Astrocyte (in vitro differentiated cells and primary cell): Measurements from ENCODE around the gene CD79A.

Experiments
- EZH2 ChIP-seq: IDR thresholded peaks from 2 replicates; pipeline ENCODE4 v1.6.1; 2012; ENCODE audit warnings: mild to moderate bottlenecking, low read length, inconsistent platforms; ENCODE audit not compliant: insufficient read depth
- TF ChIP-seq, protein P1 (sequence below): IDR thresholded peaks from 2 replicates; pipeline ENCODE4 v1.5.1; 2011; ENCODE audit warnings: low read depth, mild to moderate bottlenecking, inconsistent platforms, low read length, moderate library complexity; ENCODE audit not compliant: insufficient read depth

DNA sequence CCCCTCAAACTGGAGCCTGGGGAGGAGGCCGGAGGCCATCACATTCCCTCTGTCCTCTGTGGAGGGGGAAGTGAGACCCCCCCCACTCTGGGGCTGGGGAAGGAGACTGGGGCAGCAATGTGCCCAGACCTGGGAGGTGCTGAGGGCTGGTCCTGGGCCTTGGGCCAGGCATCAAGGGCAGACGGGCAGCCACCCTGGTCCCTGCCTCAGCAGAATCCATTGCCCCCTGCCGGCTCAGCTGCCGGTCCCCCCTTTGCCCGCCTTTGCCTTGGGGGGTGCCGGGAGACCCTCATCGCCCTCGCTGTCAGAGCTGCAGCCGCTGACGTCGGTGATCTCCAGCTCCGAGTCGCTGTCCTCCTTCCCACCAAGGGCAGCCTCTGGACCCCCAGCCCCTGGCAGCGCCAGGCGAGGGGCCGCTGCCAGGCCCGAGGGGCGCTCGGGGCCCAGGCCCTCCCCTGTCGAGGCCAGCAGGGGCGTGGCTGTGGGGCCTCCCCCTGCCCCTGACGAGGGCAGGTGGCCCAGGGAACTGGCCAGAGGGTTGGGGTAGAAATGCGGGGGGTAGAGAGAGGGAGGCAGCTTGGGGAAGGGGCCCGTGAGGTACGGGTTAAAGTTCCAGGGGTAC is 31.0 kb downstream of the CD79A start:
- TF ChIP-seq, protein P1, sequence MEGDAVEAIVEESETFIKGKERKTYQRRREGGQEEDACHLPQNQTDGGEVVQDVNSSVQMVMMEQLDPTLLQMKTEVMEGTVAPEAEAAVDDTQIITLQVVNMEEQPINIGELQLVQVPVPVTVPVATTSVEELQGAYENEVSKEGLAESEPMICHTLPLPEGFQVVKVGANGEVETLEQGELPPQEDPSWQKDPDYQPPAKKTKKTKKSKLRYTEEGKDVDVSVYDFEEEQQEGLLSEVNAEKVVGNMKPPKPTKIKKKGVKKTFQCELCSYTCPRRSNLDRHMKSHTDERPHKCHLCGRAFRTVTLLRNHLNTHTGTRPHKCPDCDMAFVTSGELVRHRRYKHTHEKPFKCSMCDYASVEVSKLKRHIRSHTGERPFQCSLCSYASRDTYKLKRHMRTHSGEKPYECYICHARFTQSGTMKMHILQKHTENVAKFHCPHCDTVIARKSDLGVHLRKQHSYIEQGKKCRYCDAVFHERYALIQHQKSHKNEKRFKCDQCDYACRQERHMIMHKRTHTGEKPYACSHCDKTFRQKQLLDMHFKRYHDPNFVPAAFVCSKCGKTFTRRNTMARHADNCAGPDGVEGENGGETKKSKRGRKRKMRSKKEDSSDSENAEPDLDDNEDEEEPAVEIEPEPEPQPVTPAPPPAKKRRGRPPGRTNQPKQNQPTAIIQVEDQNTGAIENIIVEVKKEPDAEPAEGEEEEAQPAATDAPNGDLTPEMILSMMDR = no peak
- TF ChIP-seq EZH2 = no peak
